Measurements from ENCODE around the gene MDGA2. TPM values are rescaled to one million over a fixed set of nuclear protein-coding genes. Genes with fewer than 3 reads are reported as not detected.

MDGA2 gene
- total RNA-seq, 1 experiment from 2014 or later, result not detected

DNA sequence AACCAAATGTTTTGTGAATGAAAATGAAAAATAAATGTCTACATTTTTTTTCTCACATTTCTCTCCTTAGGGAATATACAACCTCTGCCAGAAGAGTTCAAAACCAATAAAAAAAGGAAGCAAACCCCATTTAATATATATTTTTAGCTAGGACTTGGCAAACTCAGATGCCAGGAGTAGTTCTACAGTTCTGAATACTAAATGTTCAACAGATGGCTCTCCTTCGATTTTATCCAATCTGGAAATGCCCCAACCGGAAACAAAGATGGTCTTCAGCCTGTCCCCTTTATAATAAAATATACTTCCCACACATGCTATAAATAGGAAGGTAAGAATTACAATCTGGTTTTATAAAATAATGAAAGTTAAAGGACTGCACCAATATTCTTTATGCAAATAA is 330.4 kb downstream of the MDGA2 start:
- Histone ChIP-seq H3K27me3 (replicated peaks; ENCODE audit: control insufficient read depth, insufficient read depth, low read length) (no peaks in the 10 kb centered on the region), H3K4me3 (ENCODE audit: low read depth, low read length) (no peak overlapping the region), H3K36me3 (ENCODE audit: control insufficient read depth, insufficient read depth, low read length) (no peaks in the 10 kb centered on the region), H3K9me3 (peaks cover 4% of the 10 kb centered on the region; the same call in 1 of the 2 replicates), H3K4me1 (peaks cover 9% of the 10 kb centered on the region; the same call in 1 of the 2 replicates)
- Mint-ChIP-seq H3K4me3 (ENCODE audit: unreplicated experiment) (no peak overlapping the region), H3K27me3 (ENCODE audit: insufficient read depth, unreplicated experiment) (no peaks in the 10 kb centered on the region), H3K27ac (ENCODE audit: unreplicated experiment) (no peak overlapping the region), H3K9me3 (ENCODE audit: unreplicated experiment) (no peaks in the 10 kb centered on the region), H3K4me1 (ENCODE audit: low read depth, unreplicated experiment) (no peaks in the 10 kb centered on the region), H3K36me3 (ENCODE audit: insufficient read depth, unreplicated experiment) (no peaks in the 10 kb centered on the region)
- no peak for DNase-seq
- POLR2A ChIA-PET, result no interaction called here
- intact Hi-C loops (cut with micrococcal nuclease; ENCODE audit: unreplicated experiment), result no loop called here
- no TSS peak for BruUV-seq (replicated peaks)
- CTCF ChIA-PET, result no interaction called here
- TF ChIP-seq, protein P1, sequence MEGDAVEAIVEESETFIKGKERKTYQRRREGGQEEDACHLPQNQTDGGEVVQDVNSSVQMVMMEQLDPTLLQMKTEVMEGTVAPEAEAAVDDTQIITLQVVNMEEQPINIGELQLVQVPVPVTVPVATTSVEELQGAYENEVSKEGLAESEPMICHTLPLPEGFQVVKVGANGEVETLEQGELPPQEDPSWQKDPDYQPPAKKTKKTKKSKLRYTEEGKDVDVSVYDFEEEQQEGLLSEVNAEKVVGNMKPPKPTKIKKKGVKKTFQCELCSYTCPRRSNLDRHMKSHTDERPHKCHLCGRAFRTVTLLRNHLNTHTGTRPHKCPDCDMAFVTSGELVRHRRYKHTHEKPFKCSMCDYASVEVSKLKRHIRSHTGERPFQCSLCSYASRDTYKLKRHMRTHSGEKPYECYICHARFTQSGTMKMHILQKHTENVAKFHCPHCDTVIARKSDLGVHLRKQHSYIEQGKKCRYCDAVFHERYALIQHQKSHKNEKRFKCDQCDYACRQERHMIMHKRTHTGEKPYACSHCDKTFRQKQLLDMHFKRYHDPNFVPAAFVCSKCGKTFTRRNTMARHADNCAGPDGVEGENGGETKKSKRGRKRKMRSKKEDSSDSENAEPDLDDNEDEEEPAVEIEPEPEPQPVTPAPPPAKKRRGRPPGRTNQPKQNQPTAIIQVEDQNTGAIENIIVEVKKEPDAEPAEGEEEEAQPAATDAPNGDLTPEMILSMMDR (IDR thresholded peaks at IDR 0.05; ENCODE audit: insufficient read depth in 1 of 2, low read depth in 1 of 2, low read length in 1 of 2, severe bottlenecking in 1 of 2, unreplicated experiment in 1 of 2), result no peak

DNA sequence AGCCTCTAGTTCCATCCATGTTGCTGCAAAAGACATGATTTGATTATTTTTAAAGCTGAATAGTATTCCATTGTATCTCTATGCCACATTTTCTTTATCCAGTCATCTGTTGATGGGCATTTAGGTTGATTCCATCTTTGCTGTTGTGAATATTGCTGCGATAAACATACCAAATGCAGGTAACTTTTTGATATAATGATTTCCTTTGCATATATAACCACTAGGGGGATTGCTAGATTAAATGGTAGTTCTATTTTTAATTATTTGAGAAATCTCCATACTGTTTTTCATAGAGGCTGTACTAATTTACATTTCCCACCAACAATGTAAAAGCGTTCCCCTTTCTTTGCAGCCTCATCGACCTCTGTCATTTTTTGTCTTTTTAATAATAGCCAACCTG is 342.5 kb downstream of the MDGA2 start:
- intact Hi-C loops (cut with micrococcal nuclease; ENCODE audit: unreplicated experiment), result no loop called here
- Mint-ChIP-seq H3K4me3 (ENCODE audit: unreplicated experiment) (no peak overlapping the region), H3K4me1 (ENCODE audit: low read depth, unreplicated experiment) (no peaks in the 10 kb centered on the region), H3K9me3 (ENCODE audit: unreplicated experiment) (no peaks in the 10 kb centered on the region), H3K27me3 (ENCODE audit: insufficient read depth, unreplicated experiment) (peaks cover under 1% of the 10 kb centered on the region), H3K27ac (ENCODE audit: unreplicated experiment) (no peak overlapping the region), H3K36me3 (ENCODE audit: insufficient read depth, unreplicated experiment) (no peaks in the 10 kb centered on the region)
- no peaks in the 10 kb centered on the region for H3K4me1 ChIP-seq
- H3K9me3 ChIP-seq, result no peaks in the 10 kb centered on the region
- H3K36me3 ChIP-seq (ENCODE audit: control insufficient read depth, insufficient read depth, low read length), result no peaks in the 10 kb centered on the region
- H3K4me3 ChIP-seq (ENCODE audit: low read depth, low read length), result no peak overlapping the region
- CTCF ChIA-PET, result no interaction called here
- no TSS peak for BruUV-seq (replicated peaks)
- POLR2A ChIA-PET, result no interaction called here
- DNase-seq, result no peak
- TF ChIP-seq, protein P1 (IDR thresholded peaks at IDR 0.05; ENCODE audit: insufficient read depth in 1 of 2, low read depth in 1 of 2, low read length in 1 of 2, severe bottlenecking in 1 of 2, unreplicated experiment in 1 of 2), result peak in 1 of 2 experiments; percentile 32
- no peaks in the 10 kb centered on the region for H3K27me3 ChIP-seq (replicated peaks; ENCODE audit: control insufficient read depth, insufficient read depth, low read length)

DNA sequence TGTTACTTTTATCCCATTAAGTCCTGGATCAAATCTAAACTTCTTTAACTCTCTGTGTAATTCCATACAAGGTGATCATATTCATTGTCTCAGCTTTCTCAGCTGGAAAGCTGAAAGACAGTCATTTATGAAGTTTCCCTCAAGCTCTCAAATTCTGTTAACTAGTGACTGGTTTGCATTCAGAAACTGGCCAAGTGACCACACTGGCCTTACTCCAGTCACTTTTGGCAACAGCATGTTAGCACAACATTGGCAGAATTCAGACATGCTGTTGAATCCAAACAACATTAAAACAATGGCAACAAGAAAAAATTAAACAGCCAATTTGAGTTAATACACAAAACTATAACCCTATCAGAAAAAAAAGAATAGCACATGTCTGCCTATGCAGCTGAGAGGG is 343.3 kb downstream of the MDGA2 start:
- no peaks in the 10 kb centered on the region for H3K36me3 Mint-ChIP-seq (ENCODE audit: insufficient read depth, unreplicated experiment)
- no peaks in the 10 kb centered on the region for H3K9me3 Mint-ChIP-seq (ENCODE audit: unreplicated experiment)
- no peaks in the 10 kb centered on the region for H3K4me1 ChIP-seq
- H3K36me3 ChIP-seq (ENCODE audit: control insufficient read depth, insufficient read depth, low read length), result no peaks in the 10 kb centered on the region
- no TSS peak for BruUV-seq (replicated peaks)
- no peaks in the 10 kb centered on the region for H3K27me3 ChIP-seq (replicated peaks; ENCODE audit: control insufficient read depth, insufficient read depth, low read length)
- H3K4me3 Mint-ChIP-seq (ENCODE audit: unreplicated experiment), result no peak overlapping the region
- TF ChIP-seq, protein P1 (IDR thresholded peaks at IDR 0.05; ENCODE audit: insufficient read depth in 1 of 2, low read depth in 1 of 2, low read length in 1 of 2, severe bottlenecking in 1 of 2, unreplicated experiment in 1 of 2), result no peak
- H3K27me3 Mint-ChIP-seq (ENCODE audit: insufficient read depth, unreplicated experiment), result peaks cover 2% of the 10 kb centered on the region
- intact Hi-C loops (cut with micrococcal nuclease; ENCODE audit: unreplicated experiment), result no loop called here
- H3K4me3 ChIP-seq (ENCODE audit: low read depth, low read length), result no peak overlapping the region
- no peaks in the 10 kb centered on the region for H3K9me3 ChIP-seq
- H3K27ac Mint-ChIP-seq (ENCODE audit: unreplicated experiment), result no peak overlapping the region
- CTCF ChIA-PET, result no interaction called here
- POLR2A ChIA-PET, result no interaction called here
- no peaks in the 10 kb centered on the region for H3K4me1 Mint-ChIP-seq (ENCODE audit: low read depth, unreplicated experiment)
- DNase-seq, result no peak

Measured in Caco-2 (cell line).